Inferior parietal cortex (tissue), 1 donor: ENCODE measurements around the gene HECTD2.
"Not testable (repeated sequence)": the region's sequence is repeated elsewhere in the genome, so short reads cannot be mapped to it uniquely, and the experiment has no call there.

Experiments used
- DNase-seq: peaks from one replicate; pipeline ENCODE4 v3.0.0-alpha.2; 2016; ENCODE audit errors: extremely low spot score

Gene HECTD2

DNA sequence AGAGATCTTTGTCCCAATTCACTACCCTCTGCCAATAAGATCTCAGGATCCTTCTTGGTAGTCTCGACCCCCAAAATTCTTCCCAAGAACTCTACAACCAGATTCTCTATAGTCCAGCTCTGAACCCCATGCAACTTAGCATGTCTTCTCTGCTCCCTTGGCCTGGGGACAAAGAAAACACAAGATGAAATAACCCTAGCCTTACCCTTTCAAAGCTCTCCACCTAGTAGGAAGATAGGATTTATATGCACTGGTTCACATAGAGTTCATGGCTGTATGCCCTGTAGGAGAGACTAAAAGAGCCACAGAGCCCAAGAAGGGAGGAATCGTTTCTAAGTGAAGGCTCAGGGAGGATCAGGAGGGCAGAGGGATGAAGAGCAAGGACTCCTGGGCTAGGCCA, 126.6 kb downstream of the HECTD2 start:
- DNase-seq, result no peak

DNA sequence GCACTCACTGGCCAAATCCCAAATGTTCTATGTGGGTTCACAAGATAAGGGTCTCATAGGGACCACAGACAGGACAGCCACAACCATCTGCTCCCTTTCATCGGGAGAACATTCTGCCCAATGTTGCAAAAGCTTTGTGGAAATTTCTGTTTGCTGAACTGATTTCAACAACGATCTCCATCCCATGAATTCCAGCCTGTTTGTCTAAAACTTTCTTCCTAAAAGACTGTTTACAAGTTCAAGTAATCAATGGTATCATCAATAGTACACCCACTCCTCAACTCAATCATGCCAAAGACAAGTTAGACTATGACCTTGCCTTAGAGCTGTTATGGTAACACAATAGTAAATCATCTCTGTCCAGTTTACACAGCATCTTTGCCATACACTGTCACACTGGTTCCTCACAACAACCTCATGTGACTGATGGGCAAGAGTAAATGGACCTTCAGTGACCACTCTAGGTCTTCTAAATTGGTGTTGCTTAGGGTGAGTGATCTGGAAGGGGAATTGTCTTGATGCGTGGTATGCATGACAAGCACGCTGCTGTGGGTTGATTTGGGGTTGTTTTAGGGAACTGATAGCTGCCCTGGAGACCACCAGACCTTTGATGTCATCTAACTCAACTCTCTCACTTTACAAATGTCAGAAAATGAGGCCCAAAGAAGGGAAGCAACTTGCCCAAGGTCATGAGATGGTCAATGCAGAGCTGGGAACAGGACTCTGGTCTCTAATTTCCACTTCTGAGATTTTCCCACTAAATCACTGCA, 127.7 kb downstream of the HECTD2 start:
- DNase-seq, result no peak

DNA sequence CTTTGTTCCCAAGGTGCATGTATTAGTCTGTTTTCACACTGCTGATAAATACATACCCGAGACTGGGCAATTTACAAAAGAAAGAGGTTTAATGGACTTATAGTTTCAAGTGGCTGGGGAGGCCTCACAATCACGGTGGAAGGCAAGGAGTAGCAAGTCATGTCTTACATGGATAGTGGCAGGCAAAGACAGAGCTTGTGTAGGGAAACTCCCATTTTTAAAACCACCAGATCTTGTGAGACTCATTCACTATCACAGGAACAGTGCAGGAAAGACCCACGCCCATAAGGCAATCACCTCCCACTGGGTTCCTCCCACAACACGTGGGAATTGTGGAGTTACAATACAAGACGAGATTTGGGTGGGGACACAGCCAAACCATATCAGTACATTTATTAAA, 129.8 kb downstream of the HECTD2 start:
- no peak for DNase-seq

DNA sequence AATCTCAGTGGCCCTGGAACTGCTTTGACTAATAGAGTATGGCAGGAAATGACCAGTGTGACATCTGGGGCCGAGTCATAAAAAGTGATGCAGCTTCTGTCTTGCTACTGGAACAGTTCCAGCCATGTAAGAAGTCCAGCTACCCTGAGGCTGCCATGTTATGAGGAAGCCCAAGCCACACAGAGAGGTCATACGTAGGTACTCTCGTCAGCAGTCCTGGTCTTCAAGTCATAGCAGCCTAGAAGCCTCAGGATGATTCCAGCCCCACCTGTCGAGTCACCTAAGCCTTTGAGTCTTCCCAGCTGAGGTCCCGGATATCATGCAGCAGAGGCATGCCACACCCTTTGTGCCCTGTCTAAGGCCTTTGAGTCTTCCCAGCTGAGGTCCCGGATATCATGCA, 130.6 kb downstream of the HECTD2 start:
- DNase-seq, result no peak

DNA sequence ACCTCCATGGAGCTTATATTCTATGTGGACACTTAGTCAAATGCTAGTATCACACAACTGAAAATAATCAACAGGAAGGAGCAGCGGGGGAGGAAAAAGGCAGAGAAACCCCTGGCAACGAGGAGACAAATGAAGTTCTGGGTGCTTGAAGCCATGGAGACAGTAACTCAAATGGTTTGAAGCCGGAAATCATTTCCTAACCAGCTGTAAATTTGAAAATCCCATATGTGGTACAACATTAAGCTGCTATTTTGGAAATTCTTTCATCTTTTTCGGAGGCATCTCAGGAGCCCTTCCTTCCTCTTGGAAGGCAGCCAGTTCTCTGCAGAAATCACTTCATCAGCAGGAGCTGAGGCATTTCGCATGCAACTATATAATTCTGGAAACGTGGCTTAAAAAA, 131.3 kb downstream of the HECTD2 start:
- DNase-seq, result peak; percentile 71

DNA sequence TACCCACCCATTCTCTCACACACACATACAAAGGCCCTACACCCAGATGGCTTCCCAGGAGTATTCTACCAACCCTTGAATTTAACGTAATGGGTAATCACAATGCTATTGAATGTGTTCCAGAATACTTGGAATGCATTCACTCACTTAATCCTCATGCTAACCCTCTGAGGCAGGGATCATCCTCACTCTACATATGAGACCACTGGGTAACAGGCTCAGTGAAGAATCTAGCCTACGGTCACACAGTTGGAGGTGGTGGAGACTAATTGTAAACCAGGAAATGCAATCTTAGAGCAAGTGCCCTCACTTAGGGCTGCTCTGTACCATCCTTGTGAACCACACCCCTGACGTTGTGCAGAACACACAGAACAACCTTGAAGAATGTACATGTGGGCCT, 135.2 kb downstream of the HECTD2 start:
- DNase-seq, result no peak

DNA sequence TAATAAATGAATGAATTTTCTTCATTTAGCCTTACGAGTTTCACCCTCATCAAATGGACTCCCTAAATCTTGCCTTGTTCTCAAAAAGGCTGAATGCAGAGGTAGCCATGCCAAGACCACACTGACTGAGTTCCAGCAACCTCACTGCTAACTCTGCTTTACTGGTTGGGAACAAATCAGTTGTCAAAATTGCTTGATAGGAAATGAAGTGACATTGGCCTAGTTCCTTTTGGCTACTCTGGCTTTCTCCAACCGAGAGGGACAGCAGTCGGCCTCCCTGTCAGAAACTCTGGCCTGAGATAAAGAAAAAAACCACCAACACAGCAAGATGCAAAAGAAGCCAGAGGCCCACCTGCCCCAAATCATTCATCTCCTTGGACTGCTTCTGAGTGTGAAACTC, 135.7 kb downstream of the HECTD2 start:
- DNase-seq, result no peak

DNA sequence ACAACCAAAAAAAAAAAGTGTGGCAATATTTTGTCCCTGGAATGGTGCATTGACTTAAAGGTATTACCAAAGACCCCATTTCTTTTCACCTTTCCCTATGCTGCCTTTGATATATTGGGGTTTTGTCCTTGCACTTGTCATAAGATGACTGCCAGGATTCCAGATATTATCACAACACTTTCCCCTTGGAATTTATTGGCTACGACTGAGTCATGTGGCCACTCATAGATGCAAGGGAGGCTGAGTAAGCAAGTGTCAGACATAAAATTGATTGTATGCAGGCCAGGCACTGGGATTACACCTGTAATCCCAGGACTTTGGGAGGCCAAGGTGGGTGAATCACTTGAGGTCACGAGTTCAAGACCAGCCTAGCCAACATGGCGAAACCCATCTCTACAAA, 139.1 kb downstream of the HECTD2 start:
- DNase-seq, result no peak

DNA sequence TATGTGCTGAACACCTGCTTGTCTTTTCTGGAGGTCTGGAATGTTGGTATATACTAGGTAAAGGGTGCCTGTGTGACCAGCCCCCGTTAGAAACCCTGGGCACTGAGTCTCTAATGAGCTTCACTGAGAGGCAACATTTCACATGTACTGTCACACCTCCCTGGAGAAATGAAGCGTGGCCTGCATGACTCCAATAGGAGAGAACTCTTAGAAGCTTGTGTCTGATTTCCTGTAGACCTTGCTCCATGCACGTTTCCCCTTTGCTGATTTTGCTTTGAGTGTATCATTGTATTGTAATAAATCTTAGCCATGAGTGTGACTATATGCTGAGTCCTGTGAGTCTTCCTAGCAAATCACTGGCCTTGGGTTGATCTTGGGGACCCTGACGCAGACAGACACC, 139.9 kb downstream of the HECTD2 start:
- DNase-seq, result no peak

DNA sequence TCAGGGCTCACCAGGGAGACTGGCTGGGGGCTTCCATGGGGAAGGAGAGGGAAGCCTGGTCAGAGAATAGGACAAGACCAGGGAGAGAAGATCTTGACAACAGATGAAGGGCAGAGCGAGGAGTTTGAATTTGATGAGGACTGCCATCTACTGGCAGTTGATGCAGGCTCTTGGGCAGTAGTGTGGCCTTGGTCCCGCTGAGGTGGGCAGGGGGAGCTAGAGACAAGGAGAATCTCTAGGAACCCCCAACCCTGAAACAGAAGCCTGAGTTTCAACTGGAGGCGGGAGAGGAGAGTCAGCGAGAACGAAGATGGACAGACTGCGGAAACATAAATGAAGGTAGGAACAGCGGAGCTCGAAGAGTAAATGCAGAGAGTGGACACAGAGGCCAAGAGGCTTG, 141.7 kb downstream of the HECTD2 start:
- DNase-seq, result peak; percentile 52

DNA sequence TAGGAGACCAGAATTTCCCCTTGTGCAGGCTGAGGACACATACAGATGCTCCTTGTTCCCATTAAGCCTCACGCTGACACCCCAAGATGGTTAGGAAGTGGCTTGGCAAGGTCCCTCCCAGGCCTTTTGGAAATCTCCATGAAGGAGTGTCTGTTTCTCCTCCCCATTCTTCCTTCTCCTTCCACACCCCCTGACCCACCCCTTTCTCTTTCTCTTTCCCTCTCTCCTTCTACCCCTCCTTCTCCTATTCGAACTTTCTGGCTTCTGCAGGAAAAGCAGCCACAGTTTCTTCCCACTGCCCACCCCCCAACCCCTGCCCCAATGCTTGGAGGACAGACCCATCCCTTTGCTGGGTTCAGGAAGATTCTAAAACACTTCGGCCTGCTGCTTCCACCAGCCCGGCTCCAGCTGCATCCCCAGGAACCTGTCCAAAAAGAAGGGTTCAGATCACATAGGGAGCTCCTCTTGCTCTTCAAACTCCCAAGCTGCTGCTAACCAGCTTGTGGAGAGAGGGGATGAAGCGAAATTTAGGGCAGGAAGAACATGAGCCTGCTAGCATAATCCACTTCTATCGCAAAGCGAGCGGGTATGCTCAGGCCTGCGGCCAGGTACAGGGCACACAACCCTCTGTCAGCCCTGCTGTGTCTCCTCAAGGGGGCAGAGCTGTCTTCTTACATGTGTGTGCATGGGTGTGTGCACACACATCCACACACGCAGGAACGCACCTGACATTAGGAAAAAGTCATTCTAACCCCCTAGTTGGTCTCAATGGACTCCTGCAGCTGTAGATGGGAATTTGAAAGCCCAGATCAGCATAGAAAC, 142.3 kb downstream of the HECTD2 start:
- no peak for DNase-seq

DNA sequence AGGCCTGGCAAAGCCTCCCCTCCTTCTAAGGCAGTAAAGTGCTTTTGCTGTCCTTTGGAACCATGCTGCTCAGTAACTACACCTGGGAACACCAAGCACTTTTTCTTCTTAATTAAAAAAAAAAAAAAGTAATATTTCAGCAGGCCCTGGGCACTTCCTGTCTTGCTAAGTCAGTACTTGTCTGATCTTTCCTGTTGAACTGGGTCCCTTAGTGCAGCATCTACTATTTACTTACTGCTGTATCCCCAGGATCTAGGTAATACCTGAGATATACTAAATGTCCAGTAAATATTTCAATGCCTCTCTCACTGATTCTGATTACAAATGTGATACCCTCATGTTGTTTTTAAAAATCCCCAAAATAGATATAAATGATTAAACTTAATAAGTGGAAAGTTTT, 145.3 kb downstream of the HECTD2 start:
- no peak for DNase-seq

DNA sequence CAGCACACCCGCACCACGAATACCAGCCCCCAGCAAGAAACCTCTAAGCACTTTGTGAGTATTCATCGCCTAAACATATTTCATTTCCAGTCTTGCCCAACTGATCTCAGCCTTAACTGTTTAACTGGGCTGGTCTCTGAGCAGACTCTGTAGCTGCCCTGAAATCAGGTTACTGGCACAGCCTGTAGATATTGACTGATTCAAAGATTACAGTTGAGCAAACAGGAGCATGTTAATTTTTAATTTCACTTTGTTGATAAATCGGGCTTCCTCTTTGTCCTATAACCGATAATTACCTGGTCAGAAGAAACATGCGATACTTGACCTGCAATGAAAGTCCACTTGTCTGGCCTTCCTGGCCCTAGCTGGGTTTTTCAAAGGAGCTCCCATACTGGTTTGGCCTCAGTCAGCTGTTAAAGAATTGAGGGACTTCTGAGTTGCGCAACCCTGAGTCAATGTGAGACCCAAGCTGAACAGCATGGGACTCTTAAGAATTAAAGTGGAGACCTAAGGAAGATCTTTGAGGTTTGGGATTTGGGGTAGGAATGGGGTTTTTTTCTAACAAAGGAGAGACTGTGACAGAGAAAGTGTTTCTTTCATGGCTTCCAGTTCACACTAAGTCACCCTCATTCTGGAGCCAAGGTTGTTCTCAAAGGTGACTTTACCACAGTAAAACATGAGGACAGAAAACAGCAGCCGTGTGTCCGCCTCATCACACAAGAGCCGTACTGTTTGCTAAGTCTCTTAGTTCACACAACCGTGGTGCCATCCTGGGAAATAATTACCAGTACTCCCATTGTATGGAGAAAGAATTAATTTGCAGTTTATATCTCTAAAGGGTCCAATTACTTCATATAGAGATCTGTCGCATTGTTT, 146.8 kb downstream of the HECTD2 start:
- DNase-seq, result no peak

DNA sequence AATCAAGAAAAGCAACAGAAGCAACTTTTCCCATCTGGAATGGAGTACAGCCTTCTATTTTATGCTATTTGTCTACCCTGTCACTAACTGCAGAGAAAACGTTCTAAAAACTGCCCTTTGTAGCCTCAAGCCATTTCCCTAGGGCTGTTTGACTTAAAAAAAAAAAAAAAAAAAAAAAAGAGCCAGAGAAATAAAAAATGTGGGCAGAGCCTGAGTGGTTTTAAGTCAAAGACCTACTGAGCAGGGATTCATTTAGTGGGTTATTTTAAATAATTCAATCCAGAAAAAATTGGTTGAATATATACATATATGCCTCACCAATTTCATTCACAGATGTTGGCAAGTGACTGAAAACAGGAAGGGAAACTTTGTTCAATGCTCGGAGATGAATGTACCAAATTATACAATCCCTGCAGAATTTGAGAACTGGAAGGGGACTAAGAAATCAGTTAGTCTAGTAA, 147.5 kb downstream of the HECTD2 start:
- DNase-seq, result no peak

DNA sequence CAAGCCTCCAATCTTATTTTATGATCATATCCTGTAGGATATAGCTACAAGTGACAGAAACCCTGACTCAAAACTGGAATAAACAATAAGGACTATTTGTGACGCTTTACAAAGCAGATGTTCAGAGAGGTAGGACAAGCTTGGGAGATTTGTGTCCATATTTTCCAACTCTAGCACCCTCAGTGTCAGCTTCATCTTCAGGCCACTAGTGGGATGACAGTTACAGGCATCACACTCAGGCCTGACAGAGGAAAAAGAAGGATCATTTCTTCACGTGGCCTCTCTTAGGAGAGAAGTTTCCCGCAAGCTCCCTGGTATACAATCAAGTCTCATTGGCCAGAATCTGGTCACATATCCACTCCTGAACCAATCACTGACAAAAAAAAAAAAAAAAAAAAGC, 148.3 kb downstream of the HECTD2 start:
- no peak for DNase-seq

DNA sequence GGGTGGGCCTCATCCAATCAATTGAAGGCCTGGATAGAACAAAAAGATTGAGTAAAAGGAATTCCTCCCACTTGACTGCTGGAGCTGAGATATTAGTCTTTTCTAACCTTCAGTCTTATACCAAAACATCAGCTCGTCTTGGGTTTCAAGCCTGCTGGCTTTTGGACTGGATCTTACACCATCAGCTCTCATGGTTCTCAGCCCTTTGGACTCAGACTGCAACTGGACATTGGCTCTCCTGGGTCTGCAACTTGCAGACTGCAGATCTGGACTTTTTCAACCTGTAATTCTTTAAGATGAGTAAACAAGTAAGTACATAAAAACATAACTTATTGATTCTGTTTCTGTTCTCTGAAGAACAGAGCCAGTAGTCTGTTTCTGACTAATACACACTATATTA, 149.0 kb downstream of the HECTD2 start:
- DNase-seq, result no peak

DNA sequence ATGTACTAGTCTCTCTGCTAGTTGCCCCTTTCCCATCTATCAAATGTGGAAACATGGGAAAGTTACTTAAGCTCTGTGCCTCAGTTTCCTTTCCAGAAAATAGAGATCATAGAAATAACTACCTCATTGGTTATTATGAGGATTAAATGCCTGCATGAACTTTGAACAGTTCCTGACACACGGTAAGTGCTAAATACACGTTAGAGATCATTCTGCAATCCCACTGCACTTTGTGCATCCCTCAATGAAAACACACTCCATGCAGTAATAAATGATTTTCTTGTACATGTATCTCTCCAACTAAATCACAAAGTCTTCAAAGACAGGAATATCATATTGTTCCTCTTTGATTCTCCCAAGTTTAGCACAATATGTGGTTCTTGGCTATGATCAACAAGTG, 149.6 kb downstream of the HECTD2 start:
- no peak for DNase-seq

DNA sequence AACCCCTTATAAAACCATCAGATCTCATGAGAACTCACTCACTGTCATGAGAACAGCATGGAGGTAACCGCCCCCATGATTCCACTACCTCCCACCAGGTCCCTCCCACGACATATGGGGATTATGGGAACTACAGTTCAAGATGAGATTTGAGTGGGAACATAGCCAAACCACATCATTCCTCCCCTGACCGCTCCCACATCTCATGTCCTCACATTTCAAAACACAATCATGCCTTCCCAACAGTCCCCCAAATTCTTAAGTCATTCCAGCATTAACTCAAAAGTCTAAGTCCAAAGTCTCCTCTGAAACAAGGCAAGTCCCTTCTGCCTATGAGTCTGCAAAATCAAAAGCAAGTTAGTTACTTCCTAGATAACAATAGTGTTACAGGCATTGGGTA, 150.7 kb downstream of the HECTD2 start:
- DNase-seq, result not testable (repeated sequence)

DNA sequence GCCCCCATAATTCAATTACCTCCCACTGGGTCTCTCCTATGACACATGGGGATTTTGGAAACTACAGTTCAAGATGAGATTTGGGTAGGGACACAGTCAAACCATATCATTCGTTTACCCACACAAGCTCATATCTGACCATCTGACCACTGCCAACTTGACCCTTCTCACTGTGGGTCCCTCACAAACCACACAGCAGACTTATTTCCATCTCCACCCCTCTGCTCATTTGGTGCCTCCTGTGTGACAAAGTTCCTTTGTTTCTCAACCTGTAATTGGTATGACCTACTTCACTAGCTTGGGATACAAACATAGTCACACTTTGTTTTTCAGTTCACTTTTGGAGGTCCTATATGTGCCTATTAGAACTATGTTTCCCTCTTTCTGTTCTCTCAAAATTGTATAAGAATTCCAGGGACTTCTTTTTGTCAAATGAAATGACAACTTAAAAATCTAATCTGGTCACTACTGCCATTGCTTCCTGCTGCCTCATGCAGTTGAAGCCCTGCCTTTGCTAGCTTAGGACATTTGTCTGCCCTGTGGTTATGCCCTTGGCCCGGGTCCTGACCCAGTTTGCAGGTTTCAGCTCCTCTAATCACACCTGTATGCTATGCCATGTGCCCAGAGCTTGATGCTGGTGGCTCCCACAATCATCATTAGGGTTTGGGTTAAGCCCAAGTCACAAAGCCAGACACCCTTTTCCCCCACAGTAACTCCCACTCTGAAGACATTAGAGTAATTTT, 152.9 kb downstream of the HECTD2 start:
- no peak for DNase-seq

DNA sequence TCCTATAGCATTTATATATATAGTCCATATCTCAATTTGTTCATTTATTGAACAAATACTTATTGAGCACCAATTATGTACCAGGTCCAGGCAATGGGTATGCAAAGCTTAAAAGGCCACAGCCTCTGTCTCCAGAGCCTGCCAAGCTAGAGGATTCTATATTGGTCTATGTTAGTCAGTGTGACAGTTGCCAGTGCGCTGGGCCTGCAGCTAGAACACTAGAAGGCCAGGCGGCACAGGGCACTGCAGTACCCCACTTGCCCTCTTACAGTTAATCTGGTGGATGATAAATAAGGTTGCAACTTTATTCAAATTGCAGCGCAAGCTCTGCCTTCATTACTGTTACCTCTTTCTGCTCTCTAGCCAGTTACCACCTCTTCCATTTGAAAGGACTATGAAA, 153.9 kb downstream of the HECTD2 start:
- DNase-seq, result no peak
